Skin of body (tissue), 2 donors: ENCODE results near the gene ZNF177. TPM values are rescaled to one million over a fixed set of nuclear protein-coding genes. Genes with fewer than 3 reads are reported as not detected.
"Not testable (repeated sequence)": the region's sequence is repeated elsewhere in the genome, so short reads cannot be mapped to it uniquely, and the experiment has no call there.

Experiments
- DNase-seq: peaks from one replicate; lab custom pipeline; 2025; lab: John Stamatoyannopoulos, UW
- total RNA-seq: library from RNA; depleted of rRNA; stranded (reverse); fragments of >200 nt; gene quantifications from one replicate; pipeline ENCODE4 v1.2.3, GENCODE V29; 2014

ZNF177 gene
- total RNA-seq: 4.4 TPM

- no peak for DNase-seq
Measured at GRCh38 chr19:9362905-9363304, at the start of gene ZNF177. Gene ZNF177, plus strand, starts transcription at chr19:9363013. Its CDS starts 15,299 bp downstream, at chr19:9378312.

- no peak for DNase-seq
Measured at GRCh38 chr19:9313756-9314155, 49.1 kb upstream of the ZNF177 start.

GRCh38 chr19:9321338-9321737, 41.5 kb upstream of the ZNF177 start:
- DNase-seq: no peak

DNA sequence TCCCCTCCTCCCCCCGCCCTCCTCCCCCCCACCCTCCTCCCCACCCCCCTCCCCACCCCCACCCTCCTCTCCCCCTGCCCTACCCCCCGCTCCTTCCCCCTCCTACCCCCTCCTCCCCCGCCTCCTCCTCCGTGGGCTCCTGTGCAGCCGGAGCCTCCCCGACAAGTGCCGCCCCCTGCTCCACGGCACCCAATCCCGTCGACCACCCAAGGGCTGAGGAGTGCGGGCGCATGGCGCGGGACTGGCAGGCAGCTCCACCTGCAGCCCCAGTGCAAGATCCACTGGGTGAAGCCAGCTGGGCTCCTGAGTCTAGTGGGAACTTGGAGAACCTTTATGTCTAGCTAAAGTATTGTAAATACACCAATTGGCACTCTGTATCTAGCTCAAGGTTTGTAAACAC, 41.1 kb upstream of the ZNF177 start:
- DNase-seq: not testable (repeated sequence)

GRCh38 chr19:9322201-9322600, 40.6 kb upstream of the ZNF177 start:
- not testable (repeated sequence) for DNase-seq

- DNase-seq: peak; percentile 79
Measured at GRCh38 chr19:9323557-9323918, 39.3 kb upstream of the ZNF177 start.

GRCh38 chr19:9323919-9324583, 38.8 kb upstream of the ZNF177 start, which contains the start of gene ZNF559:
Gene ZNF559, plus strand, starts transcription at chr19:9324179. Its CDS starts 14,371 bp downstream, at chr19:9338550.
- peak; percentile 96 for DNase-seq

DNA sequence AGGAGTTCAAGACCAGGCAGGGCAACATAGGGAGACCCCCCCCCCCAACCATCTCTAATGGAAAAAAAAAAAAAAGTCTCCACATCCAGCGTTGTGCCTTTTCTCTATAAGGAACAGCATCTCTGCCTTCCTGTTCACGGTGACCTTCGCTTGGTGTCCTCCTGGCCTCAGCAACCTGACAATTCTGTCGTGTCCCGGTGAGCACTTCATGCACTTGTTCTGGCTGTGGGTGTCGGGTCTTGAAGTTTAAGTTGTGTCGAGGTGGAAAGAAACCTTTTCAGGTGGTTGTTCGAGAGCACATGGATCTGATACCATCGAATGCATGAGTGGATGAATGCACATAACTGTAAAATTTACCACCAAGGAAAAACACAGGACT, 38.2 kb upstream of the ZNF177 start:
- DNase-seq: no peak

- no peak for DNase-seq
Measured at GRCh38 chr19:9329999-9330398, 32.8 kb upstream of the ZNF177 start.

GRCh38 chr19:9342610-9343304, 20.1 kb upstream of the ZNF177 start:
- no peak for DNase-seq

DNA sequence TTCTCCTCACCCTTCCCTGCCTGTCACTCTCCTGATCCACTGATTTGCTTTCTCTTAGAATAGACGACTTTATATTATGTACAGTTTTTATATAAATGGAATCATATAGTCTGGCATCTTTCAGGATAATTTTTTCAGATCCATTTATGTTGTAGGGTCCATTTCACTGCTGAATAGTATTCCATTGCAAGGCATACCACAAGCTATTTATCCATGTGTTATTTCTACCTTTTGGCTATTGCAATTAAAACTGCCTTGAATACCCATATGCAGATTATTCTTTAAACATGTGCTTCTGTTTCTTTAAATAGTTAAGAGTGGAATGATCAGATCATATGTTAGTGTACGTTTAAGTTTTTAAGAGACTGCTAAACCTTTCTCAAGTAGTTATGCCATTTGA, 17.8 kb upstream of the ZNF177 start:
- no peak for DNase-seq

DNA sequence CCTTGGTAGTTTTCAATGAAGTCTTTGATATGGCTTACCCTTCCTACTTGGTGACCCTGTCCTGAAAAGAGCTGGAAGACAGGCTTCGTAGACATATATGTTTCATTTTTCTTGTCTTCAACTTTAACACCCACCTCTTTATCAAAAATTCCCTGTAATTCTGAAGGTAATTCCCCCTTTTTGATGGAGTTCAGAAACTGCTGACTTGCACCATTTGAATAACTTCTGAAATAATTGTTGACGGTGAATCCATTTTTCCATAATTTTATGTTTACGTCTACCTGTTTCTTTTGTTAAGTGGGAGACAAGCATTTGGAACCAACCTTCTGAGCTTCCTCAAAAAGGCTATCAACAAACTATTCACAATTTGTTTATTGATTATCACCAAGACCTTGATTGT, 14.6 kb upstream of the ZNF177 start:
- no peak for DNase-seq

- DNase-seq: no peak
Measured at GRCh38 chr19:9348671-9349070, 14.1 kb upstream of the ZNF177 start.

DNA sequence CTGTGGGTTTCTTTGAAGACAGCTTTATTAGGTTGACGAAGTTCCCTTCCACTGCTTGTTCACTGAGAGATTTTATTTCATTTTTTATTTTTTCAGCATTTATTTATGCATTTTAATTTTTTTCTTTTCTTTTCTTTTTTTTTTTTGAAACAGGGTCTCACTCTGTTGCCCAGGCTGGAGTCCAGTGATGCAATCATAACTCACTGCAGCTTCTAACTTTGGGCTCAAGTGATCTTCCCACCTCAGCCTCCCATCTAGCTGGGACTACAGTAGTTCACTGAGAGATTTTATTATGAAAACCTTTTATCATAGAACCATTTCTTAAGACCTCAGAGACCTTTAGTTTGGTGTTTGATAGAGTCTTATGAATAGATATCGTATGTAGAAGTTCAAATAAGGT, 10.3 kb upstream of the ZNF177 start:
- no peak for DNase-seq

- DNase-seq: no peak
Measured at GRCh38 chr19:9353011-9353410, 9.8 kb upstream of the ZNF177 start.

GRCh38 chr19:9354651-9355050, 8.2 kb upstream of the ZNF177 start:
- no peak for DNase-seq

- DNase-seq: no peak
Measured at GRCh38 chr19:9370738-9371619, 8.2 kb downstream of the ZNF177 start.

DNA sequence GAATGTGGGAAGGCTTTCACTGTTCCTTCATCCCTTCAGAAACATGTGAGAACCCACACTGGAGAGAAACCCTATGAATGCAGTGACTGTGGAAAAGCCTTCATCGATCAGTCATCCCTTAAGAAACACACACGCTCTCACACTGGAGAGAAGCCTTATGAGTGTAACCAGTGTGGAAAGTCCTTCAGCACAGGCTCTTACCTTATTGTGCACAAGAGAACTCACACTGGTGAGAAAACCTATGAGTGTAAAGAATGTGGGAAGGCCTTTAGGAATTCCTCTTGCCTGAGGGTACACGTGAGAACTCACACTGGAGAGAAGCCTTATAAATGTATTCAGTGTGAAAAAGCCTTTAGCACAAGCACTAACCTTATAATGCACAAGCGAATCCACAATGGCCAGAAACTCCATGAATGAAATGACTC, 18.6 kb downstream of the ZNF177 start:
- no peak for DNase-seq

DNA sequence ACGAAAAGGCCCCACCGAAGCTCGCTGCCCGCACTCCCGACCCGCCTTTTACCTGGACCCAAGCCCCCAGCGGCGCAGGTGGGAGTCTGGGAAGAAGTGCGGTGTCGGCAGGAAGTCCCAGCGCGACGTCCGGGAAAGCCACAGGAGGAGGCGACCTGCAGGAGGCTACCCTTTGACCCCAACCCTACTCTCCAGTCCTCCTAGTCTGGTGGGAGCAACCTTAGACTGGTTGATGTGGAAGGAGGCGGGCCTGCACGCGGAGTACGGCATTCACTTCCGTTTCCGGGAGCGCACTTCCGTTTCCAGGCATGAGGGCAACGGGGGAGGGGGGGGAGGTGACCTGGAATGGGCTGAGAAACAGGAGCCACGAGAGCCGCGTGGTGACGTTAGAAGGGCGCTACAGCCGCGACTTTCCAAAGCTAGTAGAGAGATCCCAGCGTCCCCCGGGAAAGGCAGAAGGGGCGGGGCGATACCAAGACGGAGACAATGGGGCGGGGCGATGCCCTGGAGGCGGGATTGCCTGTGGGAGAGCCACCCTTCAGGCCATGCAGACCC, 44.1 kb downstream of the ZNF177 start:
- peak; percentile 52 for DNase-seq

DNA sequence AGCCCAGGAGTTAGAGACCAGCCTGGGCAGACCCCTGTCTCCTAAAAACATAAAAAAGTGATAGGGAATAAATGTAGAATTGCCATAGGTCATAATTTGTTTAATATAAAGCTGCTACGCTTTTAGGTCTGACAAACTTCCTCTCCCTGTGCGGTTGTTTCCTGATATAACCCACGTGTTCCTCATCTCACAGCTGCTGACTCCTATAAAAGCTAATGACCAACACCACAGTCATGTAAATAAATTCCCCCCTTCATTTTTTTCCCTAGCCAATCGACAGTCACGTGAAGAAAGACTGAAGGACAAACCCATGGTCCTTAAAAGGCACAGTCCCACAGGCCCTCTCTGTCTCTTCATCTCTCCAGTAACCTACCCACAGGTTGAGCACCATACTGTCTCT, 45.0 kb downstream of the ZNF177 start:
- DNase-seq: no peak

GRCh38 chr19:9413240-9413954, 50.6 kb downstream of the ZNF177 start:
- DNase-seq: no peak
